HEK293T (cell line): ENCODE data around the gene ZMIZ1.

ENCODE experiments used
- BHLHE40 ChIP-seq: fragments of 450-650 bp; IDR thresholded peaks from 2 replicates; pipeline ENCODE4 v1.6.1; 2016; ENCODE audit warnings: mild to moderate bottlenecking, moderate library complexity, borderline replicate concordance
- CTBP1 ChIP-seq: fragments of 450-650 bp; IDR thresholded peaks from 2 replicates; pipeline ENCODE4 v1.6.1; 2016; ENCODE audit warnings: borderline replicate concordance
- ELF4 ChIP-seq: fragments of 450-650 bp; IDR thresholded peaks from 2 replicates; pipeline ENCODE4 v1.6.1; 2017; ENCODE audit warnings: antibody characterized with exemption
- FOXK2 ChIP-seq: fragments of 450-650 bp; IDR thresholded peaks from 2 replicates; pipeline ENCODE4 v1.6.1; 2016; ENCODE audit warnings: mild to moderate bottlenecking
- FOXM1 ChIP-seq: fragments of 450-650 bp; IDR thresholded peaks from 2 replicates; pipeline ENCODE4 v1.6.1; 2017; ENCODE audit warnings: mild to moderate bottlenecking, borderline replicate concordance
- HDGF ChIP-seq: fragments of 450-650 bp; IDR thresholded peaks from 2 replicates; pipeline ENCODE4 v1.6.1; 2017; ENCODE audit warnings: antibody characterized with exemption, borderline replicate concordance
- L3MBTL2 ChIP-seq: fragments of 450-650 bp; conservative IDR thresholded peaks from 2 replicates; pipeline ENCODE4 v1.6.1; 2016; ENCODE audit warnings: mild to moderate bottlenecking
- LEF1 ChIP-seq: fragments of 450-650 bp; IDR thresholded peaks from 2 replicates; pipeline ENCODE4 v1.6.1; 2017; ENCODE audit warnings: mild to moderate bottlenecking, borderline replicate concordance
- NFRKB ChIP-seq: fragments of 450-650 bp; IDR thresholded peaks from 2 replicates; pipeline ENCODE4 v1.6.1; 2016; ENCODE audit warnings: mild to moderate bottlenecking, moderate library complexity
- PKNOX1 ChIP-seq: fragments of 450-650 bp; IDR thresholded peaks from 2 replicates; pipeline ENCODE4 v1.6.1; 2016
- SP1 ChIP-seq: fragments of 450-650 bp; IDR thresholded peaks from 2 replicates; pipeline ENCODE4 v1.6.1; 2017
- SUZ12 ChIP-seq: fragments of 450-650 bp; IDR thresholded peaks from 2 replicates; pipeline ENCODE4 v1.6.1; 2016; ENCODE audit warnings: mild to moderate bottlenecking
- TARDBP ChIP-seq: fragments of 450-650 bp; IDR thresholded peaks from 2 replicates; pipeline ENCODE4 v1.6.1; 2016

GRCh38 chr10:79049931-79050895, 18.6 kb upstream of the ZMIZ1 start:
- TF ChIP-seq FOXM1: no peak
- no peak for TF ChIP-seq ELF4
- TF ChIP-seq CTBP1: no peak
- no peak for TF ChIP-seq PKNOX1
- TF ChIP-seq HDGF: no peak
- TF ChIP-seq SP1: no peak
- TF ChIP-seq FOXK2: no peak
- no peak for TF ChIP-seq LEF1
- no peak for TF ChIP-seq TARDBP
- no peak for TF ChIP-seq L3MBTL2
- no peak for TF ChIP-seq BHLHE40
- no peak for TF ChIP-seq SUZ12
- no peak for TF ChIP-seq NFRKB
